Skin of body (tissue), 2 donors: ENCODE data around the gene PPP6R3. TPM values are rescaled to one million over a fixed set of nuclear protein-coding genes. Genes with fewer than 3 reads are reported as not detected.

Experiments used
- DNase-seq: peaks from one replicate; lab custom pipeline; 2025; lab: John Stamatoyannopoulos, UW
- total RNA-seq: library from RNA; depleted of rRNA; stranded (reverse); fragments of >200 nt; gene quantifications from one replicate; pipeline ENCODE4 v1.2.3, GENCODE V29; 2014

Gene PPP6R3
- total RNA-seq, 1 donor from 2014 or later, result 154 TPM

GRCh38 chr11:68550485-68550817 lies 89.9 kb downstream of the PPP6R3 start:
- no peak for DNase-seq

- no peak for DNase-seq
These were observed 90.7 kb downstream of the PPP6R3 start for GRCh38 chr11:68551223-68551622.

GRCh38 chr11:68551777-68552176 lies 91.2 kb downstream of the PPP6R3 start:
- no peak for DNase-seq

- no peak for DNase-seq
These were observed 92.0 kb downstream of the PPP6R3 start for GRCh38 chr11:68552542-68552941.

GRCh38 chr11:68560216-68560615 lies 99.7 kb downstream of the PPP6R3 start:
- no peak for DNase-seq

GRCh38 chr11:68563454-68563853 lies 102.9 kb downstream of the PPP6R3 start:
- no peak for DNase-seq

- no peak for DNase-seq
These were observed 103.7 kb downstream of the PPP6R3 start for GRCh38 chr11:68564261-68564660.

- no peak for DNase-seq
These were observed 105.2 kb downstream of the PPP6R3 start for GRCh38 chr11:68565768-68566167.

GRCh38 chr11:68567553-68567952 lies 107.0 kb downstream of the PPP6R3 start:
- DNase-seq, result no peak

- no peak for DNase-seq
These were observed 108.8 kb downstream of the PPP6R3 start for GRCh38 chr11:68569357-68569756.

GRCh38 chr11:68570691-68571090 lies 110.1 kb downstream of the PPP6R3 start:
- DNase-seq, result no peak

GRCh38 chr11:68574308-68574707 lies 113.8 kb downstream of the PPP6R3 start:
- DNase-seq, result no peak

- no peak for DNase-seq
These were observed 114.6 kb downstream of the PPP6R3 start for GRCh38 chr11:68575025-68575665.

- DNase-seq, result no peak
These were observed 118.9 kb downstream of the PPP6R3 start for GRCh38 chr11:68579455-68579854.

- DNase-seq, result no peak
These were observed 120.9 kb downstream of the PPP6R3 start for GRCh38 chr11:68581439-68581838.

- no peak for DNase-seq
These were observed 121.3 kb downstream of the PPP6R3 start for GRCh38 chr11:68581901-68582300.

- DNase-seq, result no peak
These were observed 122.0 kb downstream of the PPP6R3 start for GRCh38 chr11:68582416-68583040.

- no peak for DNase-seq
These were observed 122.5 kb downstream of the PPP6R3 start for GRCh38 chr11:68583041-68583446.

GRCh38 chr11:68584097-68584496 lies 123.5 kb downstream of the PPP6R3 start:
- no peak for DNase-seq

GRCh38 chr11:68584991-68585524 lies 124.5 kb downstream of the PPP6R3 start:
- no peak for DNase-seq

- DNase-seq, result no peak
These were observed 129.1 kb downstream of the PPP6R3 start for GRCh38 chr11:68589547-68590216.

GRCh38 chr11:68591719-68592118 lies 131.2 kb downstream of the PPP6R3 start:
- DNase-seq, result no peak

- no peak for DNase-seq
These were observed 132.9 kb downstream of the PPP6R3 start for GRCh38 chr11:68593441-68593840.
